Stimulated activated CD4-positive, alpha-beta T cell treated with anti-CD3 and anti-CD28 coated beads, TNF-alpha, amount 100 ng/mL, for 4 hours (primary cell): Measurements from ENCODE around the gene MXRA7.

Experiments used
- DNase-seq, 3 experiments: peaks; one replicate each; pipeline ENCODE4 v3.0.0-alpha.2; 2020; ENCODE audit warnings: low read depth in 3 of 3

MXRA7 gene

GRCh38 chr17:76677406-76677805 lies 33.4 kb downstream of the MXRA7 start:
- no peak for DNase-seq

- no peak for DNase-seq
Measured at GRCh38 chr17:76676629-76677028, 34.1 kb downstream of the MXRA7 start.

GRCh38 chr17:76675648-76676047 lies 35.1 kb downstream of the MXRA7 start:
- DNase-seq: no peak

GRCh38 chr17:76674600-76674999 lies 36.2 kb downstream of the MXRA7 start:
- no peak for DNase-seq

GRCh38 chr17:76673729-76674128 lies 37.0 kb downstream of the MXRA7 start:
- no peak for DNase-seq

- DNase-seq: no peak
Measured at GRCh38 chr17:76672892-76673291, 37.9 kb downstream of the MXRA7 start.

- no peak for DNase-seq
Measured at GRCh38 chr17:76672270-76672851, 38.4 kb downstream of the MXRA7 start.

- DNase-seq: no peak
Measured at GRCh38 chr17:76671912-76672262, 38.9 kb downstream of the MXRA7 start.

GRCh38 chr17:76671123-76671911 lies 39.4 kb downstream of the MXRA7 start:
- DNase-seq: peak; percentile 94 to 98 (median 97)

- no peak for DNase-seq
Measured at GRCh38 chr17:76670718-76671122, 40.0 kb downstream of the MXRA7 start.

- no peak for DNase-seq
Measured at GRCh38 chr17:76670020-76670717, 40.6 kb downstream of the MXRA7 start.

- DNase-seq: no peak
Measured at GRCh38 chr17:76667786-76668453, 42.8 kb downstream of the MXRA7 start.

- DNase-seq: no peak
Measured at GRCh38 chr17:76667491-76667755, 43.3 kb downstream of the MXRA7 start.

GRCh38 chr17:76660656-76661042 lies 50.1 kb downstream of the MXRA7 start:
- DNase-seq: no peak

- no peak for DNase-seq
Measured at GRCh38 chr17:76659928-76660655, 50.7 kb downstream of the MXRA7 start.

- no peak for DNase-seq
Measured at GRCh38 chr17:76658242-76658662, 52.5 kb downstream of the MXRA7 start.

GRCh38 chr17:76657505-76658241 lies 53.1 kb downstream of the MXRA7 start:
- DNase-seq: no peak

GRCh38 chr17:76654408-76654807 lies 56.4 kb downstream of the MXRA7 start:
- DNase-seq: no peak

- DNase-seq: no peak
Measured at GRCh38 chr17:76650504-76650903, 60.3 kb downstream of the MXRA7 start.

GRCh38 chr17:76646712-76647111 lies 64.1 kb downstream of the MXRA7 start:
- no peak for DNase-seq

- DNase-seq: no peak
Measured at GRCh38 chr17:76645481-76645880, 65.3 kb downstream of the MXRA7 start.
